Coronary artery (tissue), 2 donors: ENCODE data around the gene SLC2A13.

Experiments used
- DNase-seq: peaks from one replicate; pipeline ENCODE4 v3.0.0-alpha.2; 2017; ENCODE audit warnings: low spot score
- H3K27ac ChIP-seq, 2 donors: fragments of 200-600 bp; sonication (generic); one replicate each; pipeline ENCODE4 v1.5.1; 2016 to 2019
- H3K4me3 ChIP-seq: fragments of 200-600 bp; sonication (generic); 2 replicates; pipeline ENCODE4 v1.5.1; 2016; ENCODE audit warnings: mild to moderate bottlenecking, moderate library complexity
- CTCF ChIP-seq: fragments of 200-600 bp; sonication (generic); IDR thresholded peaks from one replicate; pipeline ENCODE4 v1.5.1; 2019; ENCODE audit warnings: antibody characterized with exemption

Gene SLC2A13

GRCh38 chr12:39840422-39840821 is 265.5 kb downstream of the SLC2A13 start:
- Histone ChIP-seq H3K4me3 (no peak overlapping the region), H3K27ac (no peak overlapping the region)
- DNase-seq = no peak
- no peak for TF ChIP-seq CTCF

GRCh38 chr12:39839072-39839471 is 266.8 kb downstream of the SLC2A13 start:
- no peak overlapping the region for H3K4me3 ChIP-seq
- TF ChIP-seq CTCF = no peak
- no peak overlapping the region for H3K27ac ChIP-seq
- no peak for DNase-seq

- Histone ChIP-seq H3K4me3 (no peak overlapping the region), H3K27ac (no peak overlapping the region)
- no peak for TF ChIP-seq CTCF
- no peak for DNase-seq
Observed at GRCh38 chr12:39835517-39836489, 270.1 kb downstream of the SLC2A13 start.

- no peak for TF ChIP-seq CTCF
- H3K4me3 ChIP-seq = no peak overlapping the region
- DNase-seq = no peak
- no peak overlapping the region for H3K27ac ChIP-seq
Observed at GRCh38 chr12:39831587-39832315, 274.1 kb downstream of the SLC2A13 start.

- DNase-seq = no peak
- no peak for TF ChIP-seq CTCF
- Histone ChIP-seq H3K27ac (no peak overlapping the region), H3K4me3 (no peak overlapping the region)
Observed at GRCh38 chr12:39830852-39831520, 274.9 kb downstream of the SLC2A13 start.

- DNase-seq = no peak
- TF ChIP-seq CTCF = no peak
- Histone ChIP-seq H3K4me3 (no peak overlapping the region), H3K27ac (no peak overlapping the region)
Observed at GRCh38 chr12:39830171-39830570, 275.7 kb downstream of the SLC2A13 start.
